Activated effector memory CD4-positive, alpha-beta T cell treated with Interleukin-2 at 50 U/mL for 16 hours (primary cell): ENCODE measurements around the gene PPP1R10.
"Not testable (repeated sequence)": the region's sequence is repeated elsewhere in the genome, so short reads cannot be mapped to it uniquely, and the experiment has no call there.

Experiments used
- DNase-seq: peaks from one replicate; pipeline ENCODE4 v3.0.0-alpha.2; 2020

The PPP1R10 gene

GRCh38 chr6:30616811-30617564 lies at the start of gene PPP1R10:
Gene PPP1R10, minus strand, starts transcription at chr6:30617243. Its CDS starts 7,299 bp downstream, at chr6:30609944.
- DNase-seq, result peak; percentile 96

DNA sequence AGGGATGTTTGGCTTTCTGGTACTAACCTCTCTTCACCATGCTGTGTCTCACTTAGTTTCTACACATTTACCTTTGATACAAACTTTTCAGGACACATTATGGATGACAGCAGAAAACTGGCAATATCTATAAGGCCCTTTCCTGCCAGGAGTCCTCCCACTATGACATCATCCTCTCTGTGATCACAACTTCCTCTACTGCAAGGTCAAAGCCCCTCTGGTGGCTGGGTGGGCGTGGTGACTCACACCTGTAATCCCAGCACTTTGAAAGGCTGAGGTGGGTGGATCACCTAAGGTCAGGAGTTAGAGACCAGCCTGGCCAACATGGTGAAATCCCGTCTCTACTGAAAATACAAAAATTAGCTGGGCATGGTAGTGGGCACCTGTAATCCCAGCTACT lies 49.3 kb upstream of the PPP1R10 start:
- not testable (repeated sequence) for DNase-seq

- no peak for DNase-seq
Measured at GRCh38 chr6:30664994-30665767, 48.1 kb upstream of the PPP1R10 start.

DNA sequence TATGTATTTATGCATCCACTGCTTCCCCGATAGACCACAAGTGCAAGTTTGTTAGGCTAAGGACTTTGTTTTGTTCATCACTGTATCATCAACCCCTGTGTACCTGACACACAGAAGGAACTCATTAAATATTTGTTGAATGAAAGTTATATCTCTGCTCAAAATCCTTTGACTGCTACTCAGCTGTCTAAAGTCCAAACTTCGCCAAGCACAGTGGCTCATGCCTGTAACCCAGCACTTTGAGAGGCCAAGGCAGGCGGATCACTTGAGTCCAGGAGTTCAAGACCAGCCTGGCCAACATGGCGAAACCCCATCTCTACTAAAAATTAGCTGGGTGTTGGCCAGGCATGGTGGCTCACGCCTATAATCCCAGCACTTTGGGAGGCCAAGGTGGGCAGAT lies 40.9 kb upstream of the PPP1R10 start:
- DNase-seq, result not testable (repeated sequence)

DNA sequence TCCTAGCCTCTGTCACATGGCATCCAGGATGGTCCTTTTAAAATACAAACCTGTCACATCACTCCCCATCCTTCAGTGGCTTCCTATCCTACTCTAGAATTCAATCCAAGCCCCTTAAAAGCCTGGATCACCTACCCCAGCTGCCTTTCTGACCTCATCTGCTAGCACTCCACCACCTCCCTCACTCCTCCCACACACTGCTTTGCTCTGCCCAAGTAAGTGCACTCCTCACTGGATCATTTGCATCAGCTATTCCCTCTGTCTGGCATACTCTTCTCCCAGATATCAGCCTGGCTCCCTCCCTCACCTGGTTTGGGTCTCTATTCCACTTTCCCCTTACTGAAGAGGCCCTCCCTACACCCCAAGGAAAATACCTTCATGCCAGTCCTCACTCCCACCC lies 40.4 kb upstream of the PPP1R10 start:
- no peak for DNase-seq

DNA sequence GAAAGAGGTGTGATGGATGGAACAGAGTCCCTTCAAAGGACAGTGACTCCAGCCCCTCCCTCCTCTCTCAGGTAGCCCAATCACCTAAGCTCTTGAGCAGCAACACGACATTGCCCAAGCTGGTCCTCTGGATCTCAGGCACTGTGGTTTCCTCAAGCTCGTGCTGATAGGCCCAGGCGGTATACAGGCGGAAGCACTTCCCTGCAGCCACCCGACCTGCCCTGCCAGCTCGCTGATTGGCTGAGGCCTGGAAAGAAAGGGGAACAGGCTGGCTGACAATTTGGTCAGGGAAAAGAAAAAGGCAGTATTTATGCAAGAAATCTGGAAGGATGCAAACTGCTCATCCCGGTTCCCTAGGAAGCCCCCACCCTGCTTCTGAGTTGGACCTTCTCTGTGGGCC lies 39.5 kb upstream of the PPP1R10 start:
- DNase-seq, result no peak

GRCh38 chr6:30655743-30656094 lies 38.7 kb upstream of the PPP1R10 start:
- no peak for DNase-seq

DNA sequence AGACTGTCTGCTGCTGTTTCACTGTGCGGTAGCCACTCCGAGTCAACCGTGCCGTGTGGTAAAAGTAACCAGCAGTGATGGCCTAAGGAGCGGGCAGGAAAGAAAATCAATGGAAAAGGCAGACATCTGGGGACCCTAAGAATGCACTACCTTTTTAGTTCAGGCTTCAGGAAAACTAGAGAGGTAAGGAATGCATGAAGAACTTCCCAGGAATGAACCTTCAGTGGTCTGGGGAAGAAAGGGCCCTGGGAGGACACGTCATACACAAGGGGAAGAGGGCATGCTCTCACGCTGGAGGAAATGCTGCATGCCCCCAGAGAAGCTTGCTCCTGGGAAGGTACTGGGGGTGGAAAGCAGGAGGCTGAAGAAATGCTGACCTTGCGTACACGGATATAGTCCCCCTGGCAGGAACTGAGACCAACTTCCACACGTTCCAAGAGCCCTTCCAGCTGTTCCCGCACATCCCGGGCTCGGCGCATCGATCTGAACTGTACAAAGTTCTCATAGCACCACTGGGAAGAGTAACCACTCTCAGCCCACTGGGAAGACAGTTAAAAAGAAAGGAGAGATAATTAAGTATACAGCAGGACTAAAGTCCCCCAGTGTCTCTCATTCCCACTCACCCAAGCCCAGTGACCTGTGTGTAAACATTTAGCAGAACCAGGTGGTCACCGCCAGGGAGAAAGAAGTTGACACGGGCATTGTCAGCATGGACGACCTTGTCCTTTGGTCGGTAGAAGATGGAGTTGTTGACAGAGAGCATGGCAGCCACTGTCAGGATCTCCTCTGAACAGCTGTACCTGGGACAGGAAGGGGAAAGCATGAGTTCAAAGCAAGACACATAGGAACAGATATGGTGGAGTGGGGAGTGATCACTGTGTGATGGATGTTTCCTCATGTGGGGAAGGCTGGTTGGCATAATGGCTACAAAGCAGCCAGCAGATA lies 38.0 kb upstream of the PPP1R10 start:
- no peak for DNase-seq

- no peak for DNase-seq
Measured at GRCh38 chr6:30651143-30651542, 34.1 kb upstream of the PPP1R10 start.

DNA sequence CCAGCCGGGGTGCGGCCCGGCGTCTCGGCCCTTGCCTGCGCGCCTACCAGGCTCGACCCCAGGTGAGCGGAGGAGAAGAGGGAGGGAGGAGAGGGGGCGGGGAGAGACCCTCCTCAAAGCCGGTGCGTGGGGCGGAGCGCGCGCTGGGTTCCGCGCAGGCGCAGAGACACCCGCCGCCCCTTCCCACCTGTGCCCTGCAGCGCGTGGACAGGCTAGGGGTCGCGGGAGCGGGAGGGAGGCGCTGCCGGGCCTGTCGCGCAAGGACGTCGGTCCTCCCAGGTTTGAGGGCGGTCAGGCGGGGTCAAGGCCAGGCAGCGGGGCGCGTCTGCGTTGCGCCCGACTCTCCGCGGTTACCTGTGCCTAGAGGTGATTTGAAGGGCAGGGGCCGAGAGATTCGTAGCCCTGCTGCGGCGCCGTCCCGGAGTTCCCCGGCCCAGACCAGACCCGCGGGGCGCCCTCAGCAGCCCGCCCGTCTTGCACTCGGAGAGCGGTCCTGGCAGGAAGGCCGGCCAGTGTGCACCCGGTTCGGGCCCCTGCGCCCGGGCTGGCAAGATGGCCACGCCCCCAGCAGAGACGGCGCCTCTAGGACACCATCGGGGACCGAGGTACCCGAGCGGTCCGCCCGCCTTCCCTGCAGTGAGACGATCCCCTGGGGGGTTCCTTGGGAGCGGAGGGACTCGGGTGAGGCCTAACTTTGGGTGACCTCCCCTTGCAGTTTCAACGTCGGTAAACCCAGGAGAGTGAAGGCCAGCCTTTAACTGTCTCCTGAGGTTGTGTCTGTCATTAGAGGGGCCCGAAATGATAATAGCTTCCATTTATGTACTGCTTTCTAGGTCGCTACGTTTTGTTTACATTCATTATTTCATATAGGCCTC lies 30.4 kb upstream of the PPP1R10 start:
- DNase-seq, result peak; percentile 62

- peak; percentile 90 for DNase-seq
Measured at GRCh38 chr6:30646450-30647241, 29.6 kb upstream of the PPP1R10 start, which contains the start of gene C6orf136. Gene C6orf136, plus strand, starts transcription at chr6:30647133. Its CDS starts 99 bp downstream, at chr6:30647232.

- no peak for DNase-seq
Measured at GRCh38 chr6:30645989-30646388, 28.9 kb upstream of the PPP1R10 start.

GRCh38 chr6:30644769-30645168 lies 27.7 kb upstream of the PPP1R10 start:
- DNase-seq, result no peak

DNA sequence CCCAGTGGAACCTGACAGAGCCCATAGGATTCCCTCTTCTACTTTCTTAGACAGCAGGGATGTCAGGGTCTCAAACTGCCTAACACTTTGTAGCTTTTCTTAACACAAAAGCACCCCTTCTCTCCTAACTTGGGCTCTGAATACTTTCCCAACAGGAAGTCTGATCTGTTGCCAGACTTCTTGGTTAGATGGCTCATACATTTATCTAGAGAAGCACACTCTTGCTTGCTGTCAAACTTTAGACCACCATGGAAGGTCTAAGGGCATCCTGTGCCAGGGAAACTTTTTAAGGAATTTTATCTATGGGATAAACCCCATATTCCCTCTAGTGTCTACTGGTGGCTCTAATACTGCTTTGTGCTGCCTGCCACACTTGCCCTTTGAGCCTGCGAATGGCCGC lies 26.6 kb upstream of the PPP1R10 start:
- no peak for DNase-seq

DNA sequence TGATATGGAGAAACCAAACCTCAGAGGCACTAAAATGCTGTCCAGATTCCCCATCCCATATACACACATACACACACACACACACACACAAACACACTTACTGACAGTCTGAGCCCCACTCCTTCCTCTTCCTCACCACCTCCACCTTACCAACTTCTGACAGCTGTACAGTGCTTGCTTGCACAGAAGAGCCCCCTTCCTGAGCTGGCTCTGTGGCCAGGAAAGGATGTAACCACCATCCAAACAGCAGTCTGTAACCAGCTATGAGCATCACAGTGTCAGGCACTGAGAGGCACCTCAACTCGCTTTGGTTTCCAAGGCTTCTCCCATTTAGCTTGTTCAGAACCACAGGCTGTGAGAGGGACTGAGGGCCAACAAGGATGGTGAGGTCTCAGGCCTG lies 24.0 kb upstream of the PPP1R10 start:
- no peak for DNase-seq

GRCh38 chr6:30640481-30640880 lies 23.4 kb upstream of the PPP1R10 start:
- no peak for DNase-seq

- no peak for DNase-seq
Measured at GRCh38 chr6:30635834-30636233, 18.8 kb upstream of the PPP1R10 start.

GRCh38 chr6:30626484-30627366 lies 9.7 kb upstream of the PPP1R10 start, which contains the start of gene ATAT1:
Gene ATAT1, plus strand, starts transcription at chr6:30626874.
- DNase-seq, result peak; percentile 82

DNA sequence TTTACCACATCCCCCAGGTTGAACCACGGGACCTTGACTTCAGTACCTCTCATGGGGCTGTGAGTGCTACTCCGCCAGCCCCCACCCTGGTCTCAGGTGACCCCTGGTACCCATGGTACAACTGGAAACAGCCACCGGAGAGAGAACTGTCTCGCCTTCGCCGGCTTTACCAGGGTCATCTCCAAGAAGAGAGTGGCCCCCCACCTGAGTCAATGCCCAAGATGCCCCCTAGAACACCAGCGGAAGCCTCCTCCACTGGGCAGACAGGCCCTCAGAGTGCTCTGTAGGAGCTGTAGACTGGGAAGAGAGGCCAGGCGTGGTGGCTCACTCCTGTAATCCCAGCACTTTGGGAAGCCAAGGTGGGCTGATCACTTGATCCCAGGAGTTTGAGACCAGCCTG lies 8.5 kb upstream of the PPP1R10 start:
- no peak for DNase-seq

DNA sequence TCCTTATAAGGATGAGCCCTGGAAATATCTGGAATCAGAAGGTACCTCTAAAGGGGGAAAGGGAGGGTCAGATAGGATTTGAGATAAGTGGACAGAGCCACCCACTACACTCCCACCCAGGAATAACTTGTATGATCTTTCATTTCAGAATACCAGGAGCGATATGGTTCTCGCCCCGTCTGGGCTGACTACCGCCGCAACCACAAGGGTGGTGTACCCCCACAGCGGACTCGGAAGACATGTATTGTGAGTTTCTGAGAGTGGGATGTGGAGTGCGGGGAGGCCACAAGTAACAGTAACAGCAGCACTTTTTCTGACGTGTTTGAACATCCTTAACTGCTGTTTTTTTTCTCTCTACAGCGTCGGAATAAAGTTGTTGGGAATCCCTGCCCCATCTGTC lies 2.5 kb upstream of the PPP1R10 start:
- DNase-seq, result no peak
